WTC11 (cell line): ENCODE measurements around the gene PICK1.

Experiments used
- CTCF ChIP-seq: fragments of 200-600 bp; IDR thresholded peaks from 2 replicates; pipeline ENCODE4 v1.8.0; 2022; ENCODE audit warnings: antibody characterized with exemption
- E2F4 ChIP-seq: sonication (generic); formaldehyde crosslinking; IDR thresholded peaks from 2 replicates; pipeline ENCODE4 v1.8.1; 2022; ENCODE audit warnings: low read depth, mild to moderate bottlenecking, moderate library complexity, missing genetic modification reagents, borderline replicate concordance
- JUN ChIP-seq: sonication (generic); formaldehyde crosslinking; IDR thresholded peaks from 2 replicates; pipeline ENCODE4 v1.8.0; 2023; ENCODE audit warnings: mild to moderate bottlenecking, missing genetic modification reagents
- KAT7 ChIP-seq: sonication (generic); formaldehyde crosslinking; IDR thresholded peaks from 2 replicates; pipeline ENCODE4 v1.8.1; 2023; ENCODE audit warnings: missing genetic modification reagents, mild to moderate bottlenecking, borderline replicate concordance
- MAX ChIP-seq: sonication (generic); formaldehyde crosslinking; IDR thresholded peaks from 2 replicates; pipeline ENCODE4 v1.8.0; 2022; ENCODE audit warnings: mild to moderate bottlenecking, missing genetic modification reagents
- NFE2L1 ChIP-seq: sonication (generic); formaldehyde crosslinking; IDR thresholded peaks from 2 replicates; pipeline ENCODE4 v1.8.1; 2023; ENCODE audit warnings: missing genetic modification reagents
- NR3C1 ChIP-seq: sonication (generic); formaldehyde crosslinking; conservative IDR thresholded peaks from 2 replicates; pipeline ENCODE4 v1.8.1; 2023; ENCODE audit warnings: low read depth, mild to moderate bottlenecking, missing genetic modification reagents
- SMAD3 ChIP-seq: sonication (generic); formaldehyde crosslinking; IDR thresholded peaks from 2 replicates; pipeline ENCODE4 v1.8.0; 2022; ENCODE audit warnings: missing genetic modification reagents, mild to moderate bottlenecking, borderline replicate concordance
- TP53 ChIP-seq: sonication (generic); formaldehyde crosslinking; IDR thresholded peaks from 2 replicates; pipeline ENCODE4 v1.8.1; 2023; ENCODE audit warnings: mild to moderate bottlenecking, missing genetic modification reagents
- ZBTB43 ChIP-seq: sonication (generic); formaldehyde crosslinking; IDR thresholded peaks from 2 replicates; pipeline ENCODE4 v1.8.1; 2023; ENCODE audit warnings: mild to moderate bottlenecking, missing genetic modification reagents

- TF ChIP-seq NR3C1, result no peak
- no peak for TF ChIP-seq CTCF
- TF ChIP-seq SMAD3 (CRISPR knock-in tag), result no peak
- TF ChIP-seq MAX (CRISPR knock-in tag), result no peak
- no peak for TF ChIP-seq E2F4
- no peak for TF ChIP-seq NFE2L1 (CRISPR knock-in tag)
- no peak for TF ChIP-seq KAT7 (CRISPR knock-in tag)
- no peak for TF ChIP-seq ZBTB43
- TF ChIP-seq JUN (CRISPR knock-in tag), result no peak
- no peak for TF ChIP-seq TP53 (CRISPR knock-in tag)
Measured at GRCh38 chr22:38027487-38027886, 29.7 kb upstream of the PICK1 start.
